ENCODE measurements around the gene TBC1D22A. TPM values are rescaled to one million over a fixed set of nuclear protein-coding genes. Genes with fewer than 3 reads are reported as not detected.

Gene TBC1D22A
- total and polyA plus RNA-seq, 4 donors: 4.1 to 12.4 (median 8.4) TPM

GRCh38 chr22:47033648-47034000, 271.2 kb downstream of the TBC1D22A start:
- Histone ChIP-seq H3K4me1 (ENCODE audit: control insufficient read depth in 4 of 4, insufficient read depth in 4 of 4, low read length in 3 of 4) (no peaks in the 10 kb centered on the region), H3K27ac (ENCODE audit: low read depth in 1 of 2, low read length in 2 of 2) (no peak overlapping the region), H3K9me3 (ENCODE audit: control insufficient read depth in 4 of 4, low read length in 3 of 4) (no peaks in the 10 kb centered on the region), H3K27me3 (ENCODE audit: control insufficient read depth in 4 of 4, insufficient read depth in 4 of 4, low read length in 3 of 4) (no peaks in the 10 kb centered on the region), H3K36me3 (ENCODE audit: control insufficient read depth in 4 of 4, insufficient read depth in 3 of 4, low read depth in 1 of 4, low read length in 3 of 4) (peaks cover 0 to 10% (median 0%) of the 10 kb centered on the region in 4 donors), H3K9ac (ENCODE audit: low read depth in 1 of 2, low read length in 2 of 2) (no peak overlapping the region), H3K4me3 (ENCODE audit: low read depth in 1 of 3, low read length in 3 of 3) (no peak overlapping the region)
- DNase-seq (ENCODE audit: low spot score): no peak
- no peak for TF ChIP-seq GABPA (IDR thresholded peaks at IDR 0.05 in 1 of 2, conservative IDR thresholded peaks at IDR 0.05 in 1 of 2)
- TF ChIP-seq RXRA (IDR thresholded peaks at IDR 0.05): no peak
- TF ChIP-seq TAF1 (conservative IDR thresholded peaks at IDR 0.05): no peak
- no peak for TF ChIP-seq FOXA1 (IDR thresholded peaks at IDR 0.05)
- no peak for TF ChIP-seq SP1 (IDR thresholded peaks at IDR 0.05)
- TF ChIP-seq JUND (IDR thresholded peaks at IDR 0.05): no peak
- TF ChIP-seq REST (IDR thresholded peaks at IDR 0.05): no peak
- no peak for TF ChIP-seq MAX (IDR thresholded peaks at IDR 0.05)
- TF ChIP-seq ATF3 (IDR thresholded peaks at IDR 0.05): no peak
- TF ChIP-seq ZBTB33 (IDR thresholded peaks at IDR 0.05): no peak
- no peak for TF ChIP-seq NR2F2 (IDR thresholded peaks at IDR 0.05)
- no peak for TF ChIP-seq FOXA2 (IDR thresholded peaks at IDR 0.05)
- TF ChIP-seq CTCF (IDR thresholded peaks at IDR 0.05; ENCODE audit: low read depth, low read length, missing input control): no peak
- no peak for TF ChIP-seq YY1 (IDR thresholded peaks at IDR 0.05)
- no peak for TF ChIP-seq HNF4G (IDR thresholded peaks at IDR 0.05)
- WGBS: 96% methylated on average over 11 of the region's 11 CpGs

GRCh38 chr22:47034076-47034808, 271.8 kb downstream of the TBC1D22A start:
- Histone ChIP-seq H3K36me3 (ENCODE audit: control insufficient read depth in 4 of 4, insufficient read depth in 3 of 4, low read depth in 1 of 4, low read length in 3 of 4) (peaks cover 0 to 10% (median 0%) of the 10 kb centered on the region in 4 donors), H3K9ac (ENCODE audit: low read depth in 1 of 2, low read length in 2 of 2) (no peak overlapping the region), H3K27ac (ENCODE audit: low read depth in 1 of 2, low read length in 2 of 2) (no peak overlapping the region), H3K4me1 (ENCODE audit: control insufficient read depth in 4 of 4, insufficient read depth in 4 of 4, low read length in 3 of 4) (no peaks in the 10 kb centered on the region), H3K9me3 (ENCODE audit: control insufficient read depth in 4 of 4, low read length in 3 of 4) (no peaks in the 10 kb centered on the region), H3K27me3 (ENCODE audit: control insufficient read depth in 4 of 4, insufficient read depth in 4 of 4, low read length in 3 of 4) (no peaks in the 10 kb centered on the region), H3K4me3 (ENCODE audit: low read depth in 1 of 3, low read length in 3 of 3) (no peak overlapping the region)
- WGBS: 88% methylated on average over 21 of the region's 21 CpGs
- DNase-seq (ENCODE audit: low spot score): no peak
- TF ChIP-seq RAD21 (IDR thresholded peaks at IDR 0.05): no peak
- TF ChIP-seq FOXA1 (IDR thresholded peaks at IDR 0.05): no peak
- no peak for TF ChIP-seq CTCF (IDR thresholded peaks at IDR 0.05; ENCODE audit: low read depth, low read length, missing input control)
- TF ChIP-seq GABPA (IDR thresholded peaks at IDR 0.05 in 1 of 2, conservative IDR thresholded peaks at IDR 0.05 in 1 of 2): no peak
- TF ChIP-seq SP1 (IDR thresholded peaks at IDR 0.05): no peak
- TF ChIP-seq RXRA (IDR thresholded peaks at IDR 0.05): no peak
